ENCODE data around the gene EIF5AL1.
"Not testable (repeated sequence)": the region's sequence is repeated elsewhere in the genome, so short reads cannot be mapped to it uniquely, and the experiment has no call there.

The EIF5AL1 gene

DNA sequence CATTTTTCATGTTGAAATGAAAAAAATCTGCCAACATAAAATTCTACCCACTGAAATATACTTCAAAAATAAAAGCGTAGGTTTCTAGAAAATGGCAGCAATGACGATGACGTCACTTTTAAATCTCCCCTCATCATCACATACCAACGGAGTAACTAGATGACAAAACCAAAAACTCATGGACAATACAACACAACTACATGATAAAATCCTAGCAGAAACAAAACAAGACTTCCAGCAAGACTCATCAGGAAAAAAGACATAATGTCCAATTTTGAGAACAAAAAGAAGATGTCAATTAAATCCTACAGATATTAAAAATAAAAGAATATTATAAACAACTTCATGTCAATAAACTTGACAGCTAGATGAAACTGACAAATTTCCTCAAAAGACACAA lies 15.9 kb downstream of the EIF5AL1 start:
- H3K4me3 ChIP-seq (ENCODE audit: low read depth, low read length) = not testable (repeated sequence)

DNA sequence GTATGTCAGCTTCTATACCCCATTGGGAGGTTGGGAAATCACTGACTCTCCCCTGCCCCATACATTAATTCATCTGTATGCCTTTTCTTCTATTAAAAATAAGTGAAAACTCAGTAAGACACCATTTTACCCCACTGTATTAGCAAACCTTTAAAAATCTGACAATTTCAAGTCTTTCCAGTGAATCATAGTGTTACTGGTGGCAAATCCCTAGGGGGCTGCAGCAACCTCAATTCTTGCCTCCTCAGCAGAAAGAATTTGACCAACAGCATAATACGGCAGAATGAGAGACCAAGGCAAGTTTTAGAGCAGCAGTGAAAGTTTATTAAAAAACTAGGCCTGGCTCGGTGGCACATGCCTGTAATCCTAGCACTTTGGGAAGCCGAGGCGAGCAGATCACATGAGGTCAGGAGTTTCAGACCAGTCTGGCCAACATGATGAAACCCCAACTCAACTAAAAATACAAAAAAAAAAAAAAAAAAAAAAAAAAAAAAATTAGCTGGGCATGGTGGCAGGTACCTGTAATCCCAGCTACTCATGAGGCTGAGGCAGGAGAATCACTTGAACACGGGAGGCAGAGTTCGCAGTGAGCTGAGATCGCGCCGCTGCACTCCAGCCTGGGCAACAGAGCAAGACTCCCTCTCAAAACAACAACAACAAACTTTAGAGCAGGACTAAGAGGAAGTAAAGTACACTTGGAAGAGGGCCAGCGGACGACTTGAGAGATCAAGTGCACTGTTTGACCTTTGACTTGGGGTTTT lies 21.0 kb downstream of the EIF5AL1 start:
- H3K4me3 ChIP-seq (ENCODE audit: low read depth, low read length) = not testable (repeated sequence)

DNA sequence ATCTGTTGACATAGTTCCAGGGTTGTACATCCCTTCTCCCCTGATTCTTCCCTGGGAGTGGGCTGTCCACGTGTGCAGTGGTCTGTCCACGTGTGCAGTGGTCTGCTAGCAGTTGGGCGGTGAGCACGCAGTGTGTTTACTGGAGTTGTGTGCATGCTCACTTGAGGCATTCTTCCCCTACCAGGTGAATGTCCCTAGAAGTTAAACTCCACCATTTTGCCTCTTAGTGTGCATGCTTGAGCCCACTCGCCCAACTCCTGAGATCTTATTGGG lies 21.5 kb downstream of the EIF5AL1 start:
- not testable (repeated sequence) for H3K4me3 ChIP-seq (ENCODE audit: low read depth, low read length)

DNA sequence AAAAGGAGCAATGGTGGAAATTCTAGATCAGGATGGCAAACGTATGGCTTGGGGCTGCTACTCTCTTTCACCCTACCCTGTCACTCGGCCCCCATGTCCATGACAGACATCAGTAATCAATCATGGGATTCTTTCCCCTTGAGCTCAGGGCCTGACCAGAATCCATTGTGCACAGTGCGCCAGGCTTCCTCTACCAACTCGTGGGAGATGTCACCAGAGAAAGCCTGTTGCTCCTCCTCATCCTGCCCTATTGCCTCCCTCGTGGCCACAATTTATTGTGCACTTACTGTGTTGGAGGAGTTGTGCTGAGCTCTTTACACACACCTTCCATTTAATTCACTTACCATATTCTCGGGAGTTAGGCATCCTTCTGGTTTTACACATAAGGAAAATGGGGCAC lies 26.0 kb downstream of the EIF5AL1 start:
- H3K4me3 ChIP-seq (ENCODE audit: low read depth, low read length) = not testable (repeated sequence)

DNA sequence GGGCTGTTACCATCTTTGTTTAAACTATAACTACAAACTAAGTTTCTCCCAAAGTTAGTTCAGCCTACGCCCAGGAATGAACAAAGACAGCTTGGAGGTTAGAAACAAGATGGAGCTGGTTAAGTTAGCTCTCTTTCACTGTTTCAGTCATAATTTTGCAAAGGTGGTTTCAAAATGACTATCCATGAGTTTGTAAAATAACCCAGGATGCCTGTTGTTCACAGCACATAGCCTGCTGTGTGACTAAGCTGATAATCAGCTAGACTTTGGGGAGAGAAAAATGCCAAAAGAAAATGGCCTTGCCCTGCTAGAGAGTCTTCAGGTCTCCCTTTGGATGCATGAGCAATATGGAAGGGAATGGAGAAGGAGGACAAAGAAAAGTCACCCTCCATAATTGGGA lies 28.6 kb downstream of the EIF5AL1 start:
- H3K4me3 ChIP-seq (ENCODE audit: low read depth, low read length) = not testable (repeated sequence)

DNA sequence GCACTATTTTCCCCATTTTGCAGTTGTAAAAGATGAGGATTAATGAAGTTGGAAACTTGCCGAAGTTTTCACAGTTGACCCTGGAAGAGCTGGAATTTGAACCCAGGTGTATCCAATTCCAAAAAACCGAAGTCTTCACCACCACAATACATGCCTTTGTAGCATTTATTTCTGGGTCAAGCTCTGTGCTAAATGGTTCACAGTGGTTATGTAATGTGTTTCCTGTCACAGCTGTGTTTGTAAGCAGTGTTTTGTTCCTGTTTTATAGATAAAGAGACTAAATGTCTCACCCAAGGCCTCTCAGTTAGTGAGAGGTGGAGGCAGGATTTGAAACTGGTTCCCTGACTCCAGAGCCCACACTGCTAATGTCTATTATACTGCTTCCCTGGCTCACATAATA lies 30.3 kb downstream of the EIF5AL1 start:
- TF ChIP-seq, protein P1, sequence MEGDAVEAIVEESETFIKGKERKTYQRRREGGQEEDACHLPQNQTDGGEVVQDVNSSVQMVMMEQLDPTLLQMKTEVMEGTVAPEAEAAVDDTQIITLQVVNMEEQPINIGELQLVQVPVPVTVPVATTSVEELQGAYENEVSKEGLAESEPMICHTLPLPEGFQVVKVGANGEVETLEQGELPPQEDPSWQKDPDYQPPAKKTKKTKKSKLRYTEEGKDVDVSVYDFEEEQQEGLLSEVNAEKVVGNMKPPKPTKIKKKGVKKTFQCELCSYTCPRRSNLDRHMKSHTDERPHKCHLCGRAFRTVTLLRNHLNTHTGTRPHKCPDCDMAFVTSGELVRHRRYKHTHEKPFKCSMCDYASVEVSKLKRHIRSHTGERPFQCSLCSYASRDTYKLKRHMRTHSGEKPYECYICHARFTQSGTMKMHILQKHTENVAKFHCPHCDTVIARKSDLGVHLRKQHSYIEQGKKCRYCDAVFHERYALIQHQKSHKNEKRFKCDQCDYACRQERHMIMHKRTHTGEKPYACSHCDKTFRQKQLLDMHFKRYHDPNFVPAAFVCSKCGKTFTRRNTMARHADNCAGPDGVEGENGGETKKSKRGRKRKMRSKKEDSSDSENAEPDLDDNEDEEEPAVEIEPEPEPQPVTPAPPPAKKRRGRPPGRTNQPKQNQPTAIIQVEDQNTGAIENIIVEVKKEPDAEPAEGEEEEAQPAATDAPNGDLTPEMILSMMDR (IDR thresholded peaks at IDR 0.05; ENCODE audit: borderline replicate concordance, insufficient read depth, low read depth, low read length) = no peak
- H3K4me3 ChIP-seq (ENCODE audit: low read depth, low read length) = no peak overlapping the region

DNA sequence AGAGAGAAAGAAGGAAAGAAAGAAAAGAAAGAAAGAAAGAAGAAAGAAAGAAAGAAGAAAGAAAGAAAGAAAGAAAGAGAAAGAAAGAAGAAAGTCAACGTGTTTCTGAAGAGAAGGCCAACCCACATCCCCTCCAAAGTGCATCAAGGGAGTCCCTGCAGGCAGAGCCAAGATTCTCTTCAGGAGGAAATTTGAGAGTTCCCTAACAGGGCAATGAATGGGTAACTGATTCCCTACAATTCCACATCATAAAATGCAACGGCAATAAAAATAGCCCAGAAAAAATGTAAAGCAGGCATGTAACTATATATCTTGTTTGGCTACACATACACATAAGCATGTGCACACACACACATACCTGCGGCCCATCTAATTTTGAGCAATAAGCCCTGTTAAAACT lies 32.1 kb downstream of the EIF5AL1 start:
- H3K4me3 ChIP-seq (ENCODE audit: low read depth, low read length) = not testable (repeated sequence)

DNA sequence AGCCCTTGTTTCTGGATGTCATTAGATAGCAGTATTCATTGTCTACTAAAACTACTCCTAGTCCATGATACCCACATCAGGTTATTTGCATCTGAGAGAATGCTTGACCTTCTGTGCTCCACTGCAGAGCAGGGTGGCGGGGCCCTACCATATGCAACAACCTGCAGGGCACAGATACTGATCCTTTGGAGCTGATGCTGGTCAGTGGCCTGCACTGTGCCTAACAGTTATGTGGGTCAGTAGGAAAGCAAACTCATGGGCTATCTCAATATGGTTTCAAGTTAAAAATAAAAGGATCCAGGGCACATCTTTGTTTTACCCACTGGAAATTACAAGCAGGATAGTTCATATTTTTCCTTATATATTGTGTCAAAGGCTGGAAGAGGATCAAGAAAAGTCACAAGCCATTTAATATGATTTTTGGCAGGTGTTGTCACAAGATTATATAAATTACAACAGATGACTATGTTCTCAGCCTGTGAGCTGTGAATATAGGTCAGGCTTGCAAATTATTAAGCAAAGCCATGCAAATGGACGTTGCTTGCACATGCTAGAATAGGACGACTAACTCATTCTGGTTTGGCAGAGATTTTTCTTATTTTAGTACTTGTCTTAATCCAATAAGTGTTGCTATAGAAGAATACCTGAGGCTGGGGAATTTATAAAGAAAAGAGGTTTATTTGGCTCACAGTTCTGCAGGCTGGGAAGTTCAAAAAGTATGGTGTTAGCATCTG lies 32.8 kb downstream of the EIF5AL1 start:
- H3K4me3 ChIP-seq (ENCODE audit: low read depth, low read length) = not testable (repeated sequence)

DNA sequence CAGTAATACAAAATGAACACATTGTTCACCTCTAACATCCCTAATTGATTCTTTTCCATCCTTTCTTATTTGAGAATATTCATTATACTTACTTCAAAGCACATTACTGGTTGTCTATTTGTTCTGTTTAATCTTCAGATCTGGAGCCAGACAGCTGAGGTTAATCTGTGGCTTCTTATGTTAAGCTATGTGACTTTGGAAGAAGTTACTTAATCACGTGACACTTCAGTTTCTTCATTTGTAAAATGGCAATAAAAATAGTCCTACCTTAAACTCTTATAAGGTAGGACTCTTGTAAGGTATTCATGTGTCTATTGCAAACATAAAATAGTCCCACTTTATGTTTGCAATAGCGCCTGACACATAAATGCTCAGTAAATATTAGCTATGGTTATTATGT lies 34.8 kb downstream of the EIF5AL1 start:
- H3K4me3 ChIP-seq (ENCODE audit: low read depth, low read length) = not testable (repeated sequence)

DNA sequence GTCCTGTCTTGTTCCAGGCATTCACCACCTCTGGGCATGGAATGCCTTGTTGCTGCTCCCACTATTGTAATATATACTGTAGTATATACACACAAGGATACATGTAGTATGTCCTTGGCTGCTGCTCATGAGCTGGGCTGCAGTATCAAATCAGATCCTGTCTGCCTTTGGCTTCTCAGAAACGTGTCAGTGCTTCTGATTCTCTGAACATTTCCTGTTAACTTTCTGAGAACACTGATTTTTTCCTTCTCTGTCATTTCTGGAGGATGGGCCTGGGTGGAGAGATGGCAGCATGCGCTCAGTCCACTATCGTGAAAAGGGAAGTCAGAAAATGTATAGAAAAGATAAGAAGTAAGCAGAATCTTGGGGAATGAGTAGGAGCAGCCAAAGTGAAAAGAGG lies 35.6 kb downstream of the EIF5AL1 start:
- TF ChIP-seq, protein P1 (IDR thresholded peaks at IDR 0.05; ENCODE audit: borderline replicate concordance, insufficient read depth, low read depth, low read length) = no peak
- no peak overlapping the region for H3K4me3 ChIP-seq (ENCODE audit: low read depth, low read length)

DNA sequence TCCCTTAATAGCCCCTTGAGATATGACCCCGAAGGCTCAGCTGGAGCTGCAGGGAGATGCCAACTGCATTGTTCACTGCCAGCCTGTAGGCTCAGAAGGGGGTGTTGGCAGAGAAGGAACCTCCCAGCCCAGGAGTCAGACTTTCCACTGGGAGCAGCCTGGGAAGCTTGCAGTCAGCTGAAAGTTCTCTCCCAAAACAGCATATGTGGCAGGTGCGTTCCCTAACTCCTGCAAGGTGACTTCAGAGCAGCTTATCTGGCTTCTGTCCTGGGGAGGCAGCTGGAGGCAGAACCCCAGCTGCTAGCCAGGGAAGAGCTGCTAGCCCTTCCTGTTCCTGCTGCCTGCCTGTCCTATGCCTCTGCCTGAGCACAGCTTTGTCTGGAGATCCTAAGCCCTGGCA lies 39.8 kb downstream of the EIF5AL1 start:
- TF ChIP-seq, protein P1 (IDR thresholded peaks at IDR 0.05; ENCODE audit: borderline replicate concordance, insufficient read depth, low read depth, low read length) = no peak
- no peak overlapping the region for H3K4me3 ChIP-seq (ENCODE audit: low read depth, low read length)

Measured in GM12875 (cell line).